ENCODE data around the gene ELFN2. TPM values are rescaled to one million over a fixed set of nuclear protein-coding genes. Genes with fewer than 3 reads are reported as not detected.

The ELFN2 gene
- total and polyA plus RNA-seq, 4 donors, result 0.07 to 0.19 (median 0.08) TPM; not detected in 1

DNA sequence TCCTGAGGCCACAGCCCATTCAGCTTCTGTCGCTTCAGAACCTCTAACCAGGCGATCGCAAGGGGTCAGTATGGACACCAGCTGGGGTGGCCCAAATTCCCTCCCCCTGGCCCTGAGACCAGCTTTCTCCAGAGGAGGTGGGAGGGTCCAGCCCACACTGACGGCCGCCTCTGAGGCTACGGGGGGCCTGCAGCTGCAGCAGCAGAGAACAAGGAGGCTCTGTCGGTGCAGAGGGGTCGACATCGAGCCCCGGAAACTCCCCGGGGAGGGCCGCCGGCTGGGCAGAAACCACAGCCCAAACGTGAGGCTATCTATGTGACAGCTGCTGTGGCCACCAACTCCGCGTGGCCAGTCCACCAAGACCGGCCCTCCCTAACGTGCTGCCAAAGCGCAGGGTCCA, 40.8 kb downstream of the ELFN2 start:
- no peak for TF ChIP-seq YY1 (IDR thresholded peaks at IDR 0.05)
- TF ChIP-seq, protein P1, sequence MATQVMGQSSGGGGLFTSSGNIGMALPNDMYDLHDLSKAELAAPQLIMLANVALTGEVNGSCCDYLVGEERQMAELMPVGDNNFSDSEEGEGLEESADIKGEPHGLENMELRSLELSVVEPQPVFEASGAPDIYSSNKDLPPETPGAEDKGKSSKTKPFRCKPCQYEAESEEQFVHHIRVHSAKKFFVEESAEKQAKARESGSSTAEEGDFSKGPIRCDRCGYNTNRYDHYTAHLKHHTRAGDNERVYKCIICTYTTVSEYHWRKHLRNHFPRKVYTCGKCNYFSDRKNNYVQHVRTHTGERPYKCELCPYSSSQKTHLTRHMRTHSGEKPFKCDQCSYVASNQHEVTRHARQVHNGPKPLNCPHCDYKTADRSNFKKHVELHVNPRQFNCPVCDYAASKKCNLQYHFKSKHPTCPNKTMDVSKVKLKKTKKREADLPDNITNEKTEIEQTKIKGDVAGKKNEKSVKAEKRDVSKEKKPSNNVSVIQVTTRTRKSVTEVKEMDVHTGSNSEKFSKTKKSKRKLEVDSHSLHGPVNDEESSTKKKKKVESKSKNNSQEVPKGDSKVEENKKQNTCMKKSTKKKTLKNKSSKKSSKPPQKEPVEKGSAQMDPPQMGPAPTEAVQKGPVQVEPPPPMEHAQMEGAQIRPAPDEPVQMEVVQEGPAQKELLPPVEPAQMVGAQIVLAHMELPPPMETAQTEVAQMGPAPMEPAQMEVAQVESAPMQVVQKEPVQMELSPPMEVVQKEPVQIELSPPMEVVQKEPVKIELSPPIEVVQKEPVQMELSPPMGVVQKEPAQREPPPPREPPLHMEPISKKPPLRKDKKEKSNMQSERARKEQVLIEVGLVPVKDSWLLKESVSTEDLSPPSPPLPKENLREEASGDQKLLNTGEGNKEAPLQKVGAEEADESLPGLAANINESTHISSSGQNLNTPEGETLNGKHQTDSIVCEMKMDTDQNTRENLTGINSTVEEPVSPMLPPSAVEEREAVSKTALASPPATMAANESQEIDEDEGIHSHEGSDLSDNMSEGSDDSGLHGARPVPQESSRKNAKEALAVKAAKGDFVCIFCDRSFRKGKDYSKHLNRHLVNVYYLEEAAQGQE (IDR thresholded peaks at IDR 0.05), result no peak
- TF ChIP-seq, protein P2, sequence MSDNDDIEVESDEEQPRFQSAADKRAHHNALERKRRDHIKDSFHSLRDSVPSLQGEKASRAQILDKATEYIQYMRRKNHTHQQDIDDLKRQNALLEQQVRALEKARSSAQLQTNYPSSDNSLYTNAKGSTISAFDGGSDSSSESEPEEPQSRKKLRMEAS (IDR thresholded peaks at IDR 0.05), result no peak
- TF ChIP-seq JUND (IDR thresholded peaks at IDR 0.05), result no peak
- no peak for TF ChIP-seq ZBTB33 (IDR thresholded peaks at IDR 0.05)
- no peak for TF ChIP-seq RXRA (IDR thresholded peaks at IDR 0.05)
- no peak for TF ChIP-seq RAD21 (IDR thresholded peaks at IDR 0.05)
- TF ChIP-seq, protein P3, sequence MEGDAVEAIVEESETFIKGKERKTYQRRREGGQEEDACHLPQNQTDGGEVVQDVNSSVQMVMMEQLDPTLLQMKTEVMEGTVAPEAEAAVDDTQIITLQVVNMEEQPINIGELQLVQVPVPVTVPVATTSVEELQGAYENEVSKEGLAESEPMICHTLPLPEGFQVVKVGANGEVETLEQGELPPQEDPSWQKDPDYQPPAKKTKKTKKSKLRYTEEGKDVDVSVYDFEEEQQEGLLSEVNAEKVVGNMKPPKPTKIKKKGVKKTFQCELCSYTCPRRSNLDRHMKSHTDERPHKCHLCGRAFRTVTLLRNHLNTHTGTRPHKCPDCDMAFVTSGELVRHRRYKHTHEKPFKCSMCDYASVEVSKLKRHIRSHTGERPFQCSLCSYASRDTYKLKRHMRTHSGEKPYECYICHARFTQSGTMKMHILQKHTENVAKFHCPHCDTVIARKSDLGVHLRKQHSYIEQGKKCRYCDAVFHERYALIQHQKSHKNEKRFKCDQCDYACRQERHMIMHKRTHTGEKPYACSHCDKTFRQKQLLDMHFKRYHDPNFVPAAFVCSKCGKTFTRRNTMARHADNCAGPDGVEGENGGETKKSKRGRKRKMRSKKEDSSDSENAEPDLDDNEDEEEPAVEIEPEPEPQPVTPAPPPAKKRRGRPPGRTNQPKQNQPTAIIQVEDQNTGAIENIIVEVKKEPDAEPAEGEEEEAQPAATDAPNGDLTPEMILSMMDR (IDR thresholded peaks at IDR 0.05; ENCODE audit: low read depth, low read length, missing input control), result no peak
- TF ChIP-seq GABPA (IDR thresholded peaks at IDR 0.05 in 1 of 2, conservative IDR thresholded peaks at IDR 0.05 in 1 of 2), result no peak
- H3K27me3 ChIP-seq (ENCODE audit: control insufficient read depth in 4 of 4, insufficient read depth in 4 of 4, low read length in 3 of 4), result no peaks in the 10 kb centered on the region
- H3K9ac ChIP-seq (ENCODE audit: low read depth in 1 of 2, low read length in 2 of 2), result no peak overlapping the region
- DNase-seq (ENCODE audit: low spot score), result no peak
- no peaks in the 10 kb centered on the region for H3K4me1 ChIP-seq (ENCODE audit: control insufficient read depth in 4 of 4, insufficient read depth in 4 of 4, low read length in 3 of 4)
- no peak overlapping the region for H3K4me3 ChIP-seq (ENCODE audit: low read depth in 1 of 3, low read length in 3 of 3)
- H3K9me3 ChIP-seq (ENCODE audit: control insufficient read depth in 4 of 4, low read length in 3 of 4), result no peaks in the 10 kb centered on the region
- no peaks in the 10 kb centered on the region for H3K36me3 ChIP-seq (ENCODE audit: control insufficient read depth in 4 of 4, insufficient read depth in 3 of 4, low read depth in 1 of 4, low read length in 3 of 4)
- no peak overlapping the region for H3K27ac ChIP-seq (ENCODE audit: low read depth in 1 of 2, low read length in 2 of 2)
- WGBS, result 85% methylated on average over 19 of the region's 19 CpGs

GRCh38 chr22:37384691-37385090, 42.6 kb downstream of the ELFN2 start:
- Histone ChIP-seq H3K4me3 (ENCODE audit: low read depth in 1 of 3, low read length in 3 of 3) (no peak overlapping the region), H3K9ac (ENCODE audit: low read depth in 1 of 2, low read length in 2 of 2) (no peak overlapping the region), H3K9me3 (ENCODE audit: control insufficient read depth in 4 of 4, low read length in 3 of 4) (no peaks in the 10 kb centered on the region), H3K36me3 (ENCODE audit: control insufficient read depth in 4 of 4, insufficient read depth in 3 of 4, low read depth in 1 of 4, low read length in 3 of 4) (no peaks in the 10 kb centered on the region), H3K27me3 (ENCODE audit: control insufficient read depth in 4 of 4, insufficient read depth in 4 of 4, low read length in 3 of 4) (no peaks in the 10 kb centered on the region), H3K4me1 (ENCODE audit: control insufficient read depth in 4 of 4, insufficient read depth in 4 of 4, low read length in 3 of 4) (no peaks in the 10 kb centered on the region), H3K27ac (ENCODE audit: low read depth in 1 of 2, low read length in 2 of 2) (no peak overlapping the region)
- TF ChIP-seq TAF1 (conservative IDR thresholded peaks at IDR 0.05) (no peak), NR2F2 (IDR thresholded peaks at IDR 0.05) (no peak), GABPA (IDR thresholded peaks at IDR 0.05 in 1 of 2, conservative IDR thresholded peaks at IDR 0.05 in 1 of 2) (no peak)
- TF ChIP-seq, protein P1 (IDR thresholded peaks at IDR 0.05), result no peak
- WGBS, result 83% methylated on average over 12 of the region's 12 CpGs
- DNase-seq (ENCODE audit: low spot score), result no peak

Measured in liver (tissue), 9 donors.